Osteoblast (primary cell): Measurements from ENCODE around the gene GGA3. TPM values are rescaled to one million over a fixed set of nuclear protein-coding genes. Genes with fewer than 3 reads are reported as not detected.

Experiments used
- DNase-seq: peaks from one replicate; pipeline ENCODE4 v3.0.0; 2011; ENCODE audit warnings: low spot score, mixed read lengths; ENCODE audit not compliant: insufficient read length; ENCODE audit errors: missing footprints
- H2AFZ ChIP-seq: 2 replicates; pipeline ENCODE4 v1.6.0; 2011; ENCODE audit warnings: mild to moderate bottlenecking, low read length
- H3K27ac ChIP-seq: 2 replicates; pipeline ENCODE4 v1.5.1; 2011; ENCODE audit warnings: mild to moderate bottlenecking, low read depth, low read length, moderate library complexity
- H3K27me3 ChIP-seq: 2 replicates; pipeline ENCODE4 v1.6.0; 2012; ENCODE audit warnings: mild to moderate bottlenecking, control low read depth, inconsistent platforms, low read length, moderate library complexity; ENCODE audit not compliant: insufficient read depth
- H3K36me3 ChIP-seq: 2 replicates; pipeline ENCODE4 v1.5.1; 2011; ENCODE audit warnings: mild to moderate bottlenecking, low read length, control low read depth, moderate library complexity; ENCODE audit not compliant: insufficient read depth
- H3K4me1 ChIP-seq: 2 replicates; pipeline ENCODE4 v1.5.1; 2011; ENCODE audit warnings: mild to moderate bottlenecking, low read length, control low read depth, moderate library complexity; ENCODE audit not compliant: insufficient read depth
- H3K4me2 ChIP-seq: 2 replicates; pipeline ENCODE4 v1.6.0; 2011; ENCODE audit warnings: mild to moderate bottlenecking, low read length; ENCODE audit not compliant: insufficient read depth
- H3K4me3 ChIP-seq: fragments of 200-600 bp; sonication (generic); 3 replicates; pipeline ENCODE4 v1.5.1; 2012; ENCODE audit warnings: mild to moderate bottlenecking, low read length, inconsistent platforms; ENCODE audit not compliant: insufficient read depth
- H3K79me2 ChIP-seq: 2 replicates; pipeline ENCODE4 v1.6.0; 2012; ENCODE audit warnings: mild to moderate bottlenecking, low read length, control low read depth, inconsistent platforms; ENCODE audit not compliant: insufficient read depth
- H3K9me3 ChIP-seq: 2 replicates; pipeline ENCODE4 v1.5.1; 2011; ENCODE audit warnings: low read depth, low read length, control low read depth
- H4K20me1 ChIP-seq: 2 replicates; pipeline ENCODE4 v1.6.0; 2012; ENCODE audit warnings: mild to moderate bottlenecking, low read length, control low read depth; ENCODE audit not compliant: insufficient read depth
- CTCF ChIP-seq: IDR thresholded peaks from 2 replicates; pipeline ENCODE4 v1.5.1; 2011; ENCODE audit warnings: mild to moderate bottlenecking, low read depth, low read length, moderate library complexity; ENCODE audit errors: extremely low read depth
- total RNA-seq: library from RNA; depleted of rRNA; stranded (reverse); fragments of >200 nt; gene quantifications from 2 replicates; pipeline ENCODE4 v1.2.3, GENCODE V29; 2012

The GGA3 gene
- total RNA-seq, 1 donor, result 9.0 TPM

GRCh38 chr17:75227729-75228128 is 33.7 kb downstream of the GGA3 start:
- DNase-seq, result no peak
- TF ChIP-seq CTCF, result no peak
- no peaks in the 10 kb centered on the region for H3K9me3 ChIP-seq
- H3K79me2 ChIP-seq, result no peaks in the 10 kb centered on the region
- no peaks in the 10 kb centered on the region for H3K4me1 ChIP-seq
- H3K4me2 ChIP-seq, result no peak overlapping the region
- H2AFZ ChIP-seq, result no peak overlapping the region
- H4K20me1 ChIP-seq, result peaks cover 8% of the 10 kb centered on the region
- H3K4me3 ChIP-seq, result no peak overlapping the region
- no peak overlapping the region for H3K27ac ChIP-seq
- no peaks in the 10 kb centered on the region for H3K27me3 ChIP-seq
- peaks cover 58% of the 10 kb centered on the region for H3K36me3 ChIP-seq

- no peak for TF ChIP-seq CTCF
Measured at GRCh38 chr17:75225016-75225415, 36.4 kb downstream of the GGA3 start.

GRCh38 chr17:75219815-75220214 is 41.6 kb downstream of the GGA3 start:
- Histone ChIP-seq H3K9me3 (no peaks in the 10 kb centered on the region), H3K27ac (no peak overlapping the region), H2AFZ (no peak overlapping the region), H3K27me3 (no peaks in the 10 kb centered on the region), H4K20me1 (peaks cover under 1% of the 10 kb centered on the region), H3K4me2 (no peak overlapping the region), H3K4me3 (no peak overlapping the region), H3K4me1 (no peaks in the 10 kb centered on the region), H3K79me2 (peaks cover 7% of the 10 kb centered on the region), H3K36me3 (peaks cover 41% of the 10 kb centered on the region)
- no peak for TF ChIP-seq CTCF
- DNase-seq, result no peak

More at GRCh38 chr17:75225016-75225415, 36.4 kb downstream of the GGA3 start:
- peaks cover 5% of the 10 kb centered on the region for H4K20me1 ChIP-seq
- H3K4me1 ChIP-seq, result no peaks in the 10 kb centered on the region
- no peaks in the 10 kb centered on the region for H3K9me3 ChIP-seq
- peaks cover 46% of the 10 kb centered on the region for H3K36me3 ChIP-seq
- no peak overlapping the region for H2AFZ ChIP-seq
- no peak overlapping the region for H3K4me3 ChIP-seq
- H3K4me2 ChIP-seq, result no peak overlapping the region
- H3K79me2 ChIP-seq, result peaks cover 7% of the 10 kb centered on the region
- no peak overlapping the region for H3K27ac ChIP-seq
- no peaks in the 10 kb centered on the region for H3K27me3 ChIP-seq
- no peak for DNase-seq

- H3K4me3 ChIP-seq, result no peak overlapping the region
- H4K20me1 ChIP-seq, result no peaks in the 10 kb centered on the region
- no peak overlapping the region for H2AFZ ChIP-seq
- peaks cover 50% of the 10 kb centered on the region for H3K36me3 ChIP-seq
- H3K9me3 ChIP-seq, result no peaks in the 10 kb centered on the region
- peaks cover 7% of the 10 kb centered on the region for H3K79me2 ChIP-seq
- no peaks in the 10 kb centered on the region for H3K27me3 ChIP-seq
- no peak for DNase-seq
- no peak overlapping the region for H3K4me2 ChIP-seq
- TF ChIP-seq CTCF, result no peak
- no peak overlapping the region for H3K27ac ChIP-seq
- H3K4me1 ChIP-seq, result no peaks in the 10 kb centered on the region
Measured at GRCh38 chr17:75218131-75218530, 43.3 kb downstream of the GGA3 start.
